Smooth muscle cell (in vitro differentiated cells): Measurements from ENCODE around the gene NCKAP5L. TPM values are rescaled to one million over a fixed set of nuclear protein-coding genes. Genes with fewer than 3 reads are reported as not detected.
"Not testable (repeated sequence)": the region's sequence is repeated elsewhere in the genome, so short reads cannot be mapped to it uniquely, and the experiment has no call there.

Experiments
- DNase-seq: peaks from one replicate; lab custom pipeline; 2025; ENCODE audit not compliant: unreplicated experiment; lab: John Stamatoyannopoulos, UW
- H2AFZ ChIP-seq: fragments of 200-600 bp; sonication (generic); 2 replicates; pipeline ENCODE4 v1.6.0; 2016; ENCODE audit warnings: antibody characterized with exemption, low read depth, mild to moderate bottlenecking
- H3F3A ChIP-seq: fragments of 200-600 bp; sonication (generic); 2 replicates; pipeline ENCODE4 v1.6.0; 2017; ENCODE audit warnings: antibody characterized with exemption, low read depth
- H3K27ac ChIP-seq: fragments of 200-600 bp; sonication (generic); 2 replicates; pipeline ENCODE4 v1.5.1; 2016; ENCODE audit warnings: low read depth, mild to moderate bottlenecking
- H3K27me3 ChIP-seq: fragments of 200-600 bp; sonication (generic); 2 replicates; pipeline ENCODE4 v1.6.1; 2016; ENCODE audit warnings: low read depth, mild to moderate bottlenecking
- H3K36me3 ChIP-seq: fragments of 200-600 bp; sonication (generic); 2 replicates; pipeline ENCODE4 v1.5.1; 2016; ENCODE audit warnings: low read depth
- H3K4me1 ChIP-seq: fragments of 200-600 bp; sonication (generic); 2 replicates; pipeline ENCODE4 v1.5.1; 2016; ENCODE audit warnings: low read depth
- H3K4me2 ChIP-seq: fragments of 200-600 bp; sonication (generic); 2 replicates; pipeline ENCODE4 v1.6.0; 2016; ENCODE audit warnings: mild to moderate bottlenecking
- H3K4me3 ChIP-seq: fragments of 200-600 bp; sonication (generic); 2 replicates; pipeline ENCODE4 v1.5.1; 2016; ENCODE audit warnings: mild to moderate bottlenecking
- H3K79me2 ChIP-seq: fragments of 200-600 bp; sonication (generic); 2 replicates; pipeline ENCODE4 v1.6.0; 2016; ENCODE audit warnings: low read depth, mild to moderate bottlenecking
- H3K9ac ChIP-seq: fragments of 200-600 bp; sonication (generic); 2 replicates; pipeline ENCODE4 v1.6.0; 2016; ENCODE audit warnings: low read depth
- H3K9me3 ChIP-seq: fragments of 200-600 bp; sonication (generic); replicated peaks from 2 replicates; pipeline ENCODE4 v1.5.1; 2016; ENCODE audit warnings: low read depth
- H4K20me1 ChIP-seq: fragments of 200-600 bp; sonication (generic); 2 replicates; pipeline ENCODE4 v1.6.0; 2016; ENCODE audit warnings: low read depth
- WGBS: methylation state at CpG from one replicate; pipeline ENCODE4 v1.1.7; 2016; ENCODE audit warnings: low lambda C conversion rate; 5-methylcytosine and 5-hydroxymethylcytosine counted together
- polyA plus RNA-seq: library from polyadenylated mRNA; unstranded; fragments of >200 nt; fragmentation: Nextera tagmentation; extraction: Ambion mirVana; gene quantifications from 2 replicates; pipeline ENCODE4 v1.2.1, GENCODE V29; 2016
- total RNA-seq: library from RNA; depleted of rRNA; stranded (reverse); fragments of >200 nt; gene quantifications from 2 replicates; pipeline ENCODE4 v1.2.3, GENCODE V29; 2014
- TF ChIP-seq, protein P1 (sequence below): fragments of 200-600 bp; sonication (generic); IDR thresholded peaks from 2 replicates; pipeline ENCODE4 v1.5.1; 2017; ENCODE audit warnings: borderline replicate concordance, mild to moderate bottlenecking, antibody characterized with exemption; ENCODE audit not compliant: insufficient read depth, poor library complexity, severe bottlenecking

NCKAP5L gene
- total and polyA plus RNA-seq, 2 experiments from 2014 or later: 24.1 to 29.4 TPM

DNA sequence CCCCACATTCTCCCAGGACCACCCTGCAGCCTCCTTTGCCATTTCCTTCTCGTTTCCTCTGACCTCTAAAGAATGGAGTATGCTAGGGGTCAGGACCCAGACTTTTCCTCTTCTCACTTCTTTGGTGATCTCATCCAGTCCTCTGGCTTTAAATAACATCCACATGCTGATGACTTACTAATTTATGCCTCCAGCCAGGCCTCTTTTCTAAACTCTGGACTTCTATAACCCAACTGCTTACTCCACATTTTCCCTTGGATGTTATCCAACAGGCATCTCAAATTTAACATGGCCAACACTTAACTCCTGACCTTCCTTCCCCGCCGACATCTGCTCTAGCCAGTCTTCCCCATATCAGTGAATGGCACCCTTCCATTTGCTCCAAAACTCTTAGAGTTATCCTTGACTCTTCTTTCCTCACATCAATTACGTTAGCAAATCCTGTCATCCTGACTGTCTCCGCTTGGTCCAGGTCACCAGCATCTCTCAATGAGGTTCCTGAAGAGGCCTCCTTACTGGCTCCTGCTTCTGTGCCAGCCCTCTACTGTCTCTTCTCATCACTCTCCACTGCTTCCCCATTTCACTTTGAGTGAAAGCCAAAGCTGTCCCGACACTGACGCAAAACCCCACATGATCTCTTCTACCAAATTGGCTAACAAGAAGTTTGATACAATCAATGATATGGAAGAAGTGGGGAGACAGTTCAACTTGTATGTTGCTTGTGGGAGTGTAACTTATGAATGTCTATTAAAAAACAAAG is 44.1 kb downstream of the NCKAP5L start:
- no peaks in the 10 kb centered on the region for H4K20me1 ChIP-seq
- H3K79me2 ChIP-seq: no peaks in the 10 kb centered on the region
- no peak overlapping the region for H3K9ac ChIP-seq
- no peak overlapping the region for H2AFZ ChIP-seq
- TF ChIP-seq, protein P1, sequence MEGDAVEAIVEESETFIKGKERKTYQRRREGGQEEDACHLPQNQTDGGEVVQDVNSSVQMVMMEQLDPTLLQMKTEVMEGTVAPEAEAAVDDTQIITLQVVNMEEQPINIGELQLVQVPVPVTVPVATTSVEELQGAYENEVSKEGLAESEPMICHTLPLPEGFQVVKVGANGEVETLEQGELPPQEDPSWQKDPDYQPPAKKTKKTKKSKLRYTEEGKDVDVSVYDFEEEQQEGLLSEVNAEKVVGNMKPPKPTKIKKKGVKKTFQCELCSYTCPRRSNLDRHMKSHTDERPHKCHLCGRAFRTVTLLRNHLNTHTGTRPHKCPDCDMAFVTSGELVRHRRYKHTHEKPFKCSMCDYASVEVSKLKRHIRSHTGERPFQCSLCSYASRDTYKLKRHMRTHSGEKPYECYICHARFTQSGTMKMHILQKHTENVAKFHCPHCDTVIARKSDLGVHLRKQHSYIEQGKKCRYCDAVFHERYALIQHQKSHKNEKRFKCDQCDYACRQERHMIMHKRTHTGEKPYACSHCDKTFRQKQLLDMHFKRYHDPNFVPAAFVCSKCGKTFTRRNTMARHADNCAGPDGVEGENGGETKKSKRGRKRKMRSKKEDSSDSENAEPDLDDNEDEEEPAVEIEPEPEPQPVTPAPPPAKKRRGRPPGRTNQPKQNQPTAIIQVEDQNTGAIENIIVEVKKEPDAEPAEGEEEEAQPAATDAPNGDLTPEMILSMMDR: no peak
- peak overlapping the region; percentile 3 for H3K4me2 ChIP-seq
- no peak for DNase-seq
- H3K27me3 ChIP-seq: no peaks in the 10 kb centered on the region
- 77% methylated on average over 7 of the region's 7 CpGs for WGBS
- peak overlapping the region; percentile 18 for H3K27ac ChIP-seq
- H3F3A ChIP-seq: no peaks in the 10 kb centered on the region
- no peaks in the 10 kb centered on the region for H3K4me1 ChIP-seq
- no peak overlapping the region for H3K4me3 ChIP-seq
- no peaks in the 10 kb centered on the region for H3K9me3 ChIP-seq
- no peaks in the 10 kb centered on the region for H3K36me3 ChIP-seq

DNA sequence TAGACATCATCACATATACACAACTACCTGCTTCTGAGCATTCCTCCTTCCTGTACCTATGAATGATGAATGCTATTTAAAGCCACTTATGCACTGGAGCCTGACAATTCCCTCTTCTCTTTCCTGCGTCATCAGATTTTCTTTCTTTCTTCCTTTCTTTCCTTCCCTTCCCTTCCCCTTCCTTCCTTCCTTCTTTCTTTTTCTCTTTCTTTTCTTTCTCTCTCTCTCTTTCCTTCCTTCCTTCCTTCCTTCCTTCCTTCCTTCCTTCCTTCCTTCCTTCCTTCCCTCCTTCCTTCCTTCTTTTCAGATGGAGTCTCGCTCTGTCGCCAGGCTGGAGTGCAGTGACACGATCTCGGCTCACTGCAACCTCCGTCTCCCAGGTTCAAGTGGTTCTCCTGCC is 47.3 kb downstream of the NCKAP5L start:
- H2AFZ ChIP-seq, H3K9me3 ChIP-seq, H3K4me2 ChIP-seq, DNase-seq, H3F3A ChIP-seq, H3K4me3 ChIP-seq, H3K27me3 ChIP-seq, H3K36me3 ChIP-seq, H3K9ac ChIP-seq, H4K20me1 ChIP-seq, H3K27ac ChIP-seq, H3K4me1 ChIP-seq, H3K79me2 ChIP-seq: not testable (repeated sequence)
- 91% methylated on average over 4 of the region's 6 CpGs for WGBS

DNA sequence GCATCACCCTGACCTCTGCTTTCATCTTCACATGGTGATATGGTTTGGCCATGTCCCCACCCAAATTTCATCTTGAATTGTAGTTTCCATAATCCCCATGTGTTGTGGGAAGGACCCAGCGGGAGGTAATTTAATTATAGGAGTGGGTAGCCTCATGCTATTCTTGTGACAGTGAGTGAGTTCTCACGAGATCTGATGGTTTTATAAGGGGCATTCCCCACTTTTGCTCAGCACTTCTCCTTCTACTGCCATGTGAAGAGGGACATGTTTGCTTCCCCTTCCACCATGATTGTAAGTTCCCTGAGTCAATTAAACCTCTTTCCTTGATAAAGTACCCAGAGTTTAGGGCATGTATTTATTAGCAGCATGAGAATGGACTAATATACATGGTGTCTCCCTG is 48.6 kb downstream of the NCKAP5L start:
- H3K4me2 ChIP-seq: no peak overlapping the region
- no peaks in the 10 kb centered on the region for H3F3A ChIP-seq
- H3K27me3 ChIP-seq: no peaks in the 10 kb centered on the region
- no peaks in the 10 kb centered on the region for H3K9me3 ChIP-seq
- H3K4me1 ChIP-seq: no peaks in the 10 kb centered on the region
- no peak overlapping the region for H3K4me3 ChIP-seq
- H3K27ac ChIP-seq: no peak overlapping the region
- H4K20me1 ChIP-seq: no peaks in the 10 kb centered on the region
- 85% methylated on average over 2 of the region's 2 CpGs for WGBS
- H3K79me2 ChIP-seq: no peaks in the 10 kb centered on the region
- DNase-seq: no peak
- no peak overlapping the region for H2AFZ ChIP-seq
- TF ChIP-seq, protein P1: no peak
- no peak overlapping the region for H3K9ac ChIP-seq
- no peaks in the 10 kb centered on the region for H3K36me3 ChIP-seq

DNA sequence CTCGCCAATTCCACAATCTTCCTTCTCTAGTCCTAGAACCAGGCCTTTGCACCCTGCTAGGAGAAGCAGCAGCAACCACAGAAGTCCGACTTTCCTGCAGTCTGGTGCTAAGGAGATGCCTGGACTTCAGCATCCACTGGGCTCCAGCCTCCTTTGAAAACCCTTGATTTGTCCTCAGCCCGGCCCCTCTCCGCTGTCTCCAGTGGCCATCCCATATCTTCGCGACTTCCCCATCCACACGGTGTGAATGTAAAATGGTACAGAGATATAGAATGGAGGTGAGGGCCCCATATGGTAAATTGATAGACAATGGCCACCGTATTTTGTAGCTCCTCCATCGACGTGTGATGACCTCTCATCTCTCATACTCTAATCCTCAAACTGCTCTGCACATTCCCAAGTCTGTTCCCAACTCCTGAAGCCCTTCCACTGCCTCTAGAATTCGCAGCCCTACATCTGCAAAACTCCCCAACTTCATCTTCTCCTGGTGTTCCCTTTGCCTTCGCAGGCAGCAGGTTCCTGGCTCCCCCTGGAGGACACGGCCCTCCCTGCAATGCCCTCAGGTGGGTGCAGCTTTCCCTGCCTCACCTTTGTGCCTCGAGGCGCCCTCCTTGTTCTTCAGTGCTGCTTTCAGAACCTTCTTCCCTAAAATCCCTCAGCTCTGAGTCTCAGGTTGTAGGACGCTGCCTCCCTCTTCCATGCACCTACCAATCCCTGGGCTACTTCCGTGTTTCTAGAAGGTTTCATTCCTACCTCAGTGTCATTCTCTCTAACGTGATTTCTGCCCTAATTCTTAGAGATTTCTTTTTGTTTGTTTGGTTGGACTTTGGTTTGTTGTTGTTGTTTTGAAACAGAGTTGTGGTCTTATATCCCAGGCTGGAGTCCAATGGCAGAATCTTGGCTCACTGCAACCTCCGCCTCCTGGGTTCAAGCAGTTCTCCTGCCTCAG is 50.1 kb downstream of the NCKAP5L start:
- Histone ChIP-seq H3K27me3 (no peaks in the 10 kb centered on the region), H3K4me2 (no peak overlapping the region), H3K4me3 (no peak overlapping the region), H3K27ac (no peak overlapping the region), H2AFZ (no peak overlapping the region), H3F3A (no peaks in the 10 kb centered on the region), H3K9me3 (no peaks in the 10 kb centered on the region), H3K4me1 (no peaks in the 10 kb centered on the region), H3K36me3 (no peaks in the 10 kb centered on the region), H4K20me1 (no peaks in the 10 kb centered on the region), H3K79me2 (no peaks in the 10 kb centered on the region), H3K9ac (no peak overlapping the region)
- DNase-seq: no peak
- WGBS: 54% methylated on average over 19 of the region's 19 CpGs
- TF ChIP-seq, protein P1: peak; percentile 55
